ENCODE measurements around the gene PP2D1.

- TF ChIP-seq, protein P1, sequence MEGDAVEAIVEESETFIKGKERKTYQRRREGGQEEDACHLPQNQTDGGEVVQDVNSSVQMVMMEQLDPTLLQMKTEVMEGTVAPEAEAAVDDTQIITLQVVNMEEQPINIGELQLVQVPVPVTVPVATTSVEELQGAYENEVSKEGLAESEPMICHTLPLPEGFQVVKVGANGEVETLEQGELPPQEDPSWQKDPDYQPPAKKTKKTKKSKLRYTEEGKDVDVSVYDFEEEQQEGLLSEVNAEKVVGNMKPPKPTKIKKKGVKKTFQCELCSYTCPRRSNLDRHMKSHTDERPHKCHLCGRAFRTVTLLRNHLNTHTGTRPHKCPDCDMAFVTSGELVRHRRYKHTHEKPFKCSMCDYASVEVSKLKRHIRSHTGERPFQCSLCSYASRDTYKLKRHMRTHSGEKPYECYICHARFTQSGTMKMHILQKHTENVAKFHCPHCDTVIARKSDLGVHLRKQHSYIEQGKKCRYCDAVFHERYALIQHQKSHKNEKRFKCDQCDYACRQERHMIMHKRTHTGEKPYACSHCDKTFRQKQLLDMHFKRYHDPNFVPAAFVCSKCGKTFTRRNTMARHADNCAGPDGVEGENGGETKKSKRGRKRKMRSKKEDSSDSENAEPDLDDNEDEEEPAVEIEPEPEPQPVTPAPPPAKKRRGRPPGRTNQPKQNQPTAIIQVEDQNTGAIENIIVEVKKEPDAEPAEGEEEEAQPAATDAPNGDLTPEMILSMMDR (conservative IDR thresholded peaks at IDR 0.05 in 1 of 2, IDR thresholded peaks at IDR 0.05 in 1 of 2; ENCODE audit: low read depth in 1 of 2, low read length in 2 of 2), result no peak
- no peak for TF ChIP-seq EZH2 (IDR thresholded peaks at IDR 0.05; ENCODE audit: low read length, missing control alignments)
Measured at GRCh38 chr3:19960696-19961095, 51.4 kb downstream of the PP2D1 start.
